GM21447 (cell line): Measurements from ENCODE around the gene TXNIP.
A peak's percentile ranks its signal among the peaks of the same experiment; 100 is the strongest.

Source experiments
- ATAC-seq: cut with Tn5 transposase; IDR thresholded peaks from one replicate; pipeline ENCODE4 v1.9.1; 2021; ENCODE audit not compliant: unreplicated experiment

Gene TXNIP

DNA sequence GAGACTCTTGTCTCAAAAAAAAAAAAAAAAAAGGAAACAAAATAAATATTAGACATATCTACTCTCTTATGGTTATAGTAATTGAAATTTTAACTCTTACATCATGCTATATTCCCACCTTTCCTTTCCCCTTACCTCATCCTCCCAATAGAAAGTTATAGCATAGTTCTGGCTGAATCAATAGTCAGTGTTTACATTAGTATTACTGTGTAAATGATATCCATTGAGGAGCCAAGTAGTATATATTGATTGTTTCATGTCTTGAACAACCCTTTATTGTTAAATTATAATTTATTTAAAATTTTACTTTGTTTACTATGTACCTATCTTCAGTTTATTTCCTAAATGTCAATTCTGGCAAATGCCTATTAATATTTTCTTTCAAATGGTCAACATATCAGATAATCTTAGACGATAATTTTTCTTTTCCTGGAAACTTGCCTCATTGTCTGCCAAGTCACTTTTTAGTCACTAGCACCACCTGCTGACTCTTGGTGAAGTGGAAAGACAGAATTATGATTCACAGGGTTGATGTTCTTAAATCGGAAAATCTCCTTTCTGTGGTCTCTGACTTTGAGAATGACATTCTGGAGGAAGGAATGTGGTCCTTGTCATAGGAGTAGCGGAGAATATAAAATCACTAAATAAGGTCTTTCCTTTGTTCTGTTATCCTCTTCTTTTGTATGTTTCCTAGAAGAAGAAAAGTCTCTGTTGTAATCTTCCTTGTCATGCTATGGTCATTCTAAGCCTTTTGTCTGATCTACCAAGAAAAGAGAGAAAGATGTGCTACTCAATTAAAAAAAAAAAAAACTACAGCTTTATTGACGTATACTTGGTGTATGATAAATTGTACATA lies 16.6 kb upstream of the TXNIP start:
- no peak for ATAC-seq

DNA sequence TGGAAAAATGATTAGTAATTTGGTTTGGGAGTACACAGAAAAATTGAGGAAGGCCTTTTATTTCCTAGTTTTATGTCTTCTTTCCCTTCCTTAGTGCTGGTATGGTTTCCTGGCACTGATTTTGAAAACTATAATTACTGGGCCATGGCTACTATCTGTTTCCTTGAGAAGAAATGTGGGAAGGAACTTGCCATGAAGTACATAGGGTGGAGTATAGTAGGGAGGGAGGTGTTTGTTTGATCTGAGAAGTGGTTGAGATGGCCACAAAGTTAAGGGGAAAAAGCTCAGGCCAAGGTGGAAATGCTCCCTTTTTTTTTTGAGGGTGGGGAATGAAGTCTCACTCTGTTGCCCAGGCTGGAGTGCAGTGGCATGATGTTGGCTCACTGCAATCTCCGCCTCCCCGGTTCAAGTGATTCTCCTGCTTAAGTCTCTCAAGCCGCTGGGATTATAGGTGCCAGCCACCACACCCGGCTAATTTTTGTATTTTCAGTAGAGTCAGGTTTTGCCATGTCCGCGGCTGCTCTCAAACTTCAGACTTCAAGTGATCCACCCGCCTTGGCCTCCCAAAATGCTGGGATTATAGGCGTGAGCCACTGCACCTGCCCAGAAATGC lies 13.9 kb upstream of the TXNIP start:
- ATAC-seq: no peak

DNA sequence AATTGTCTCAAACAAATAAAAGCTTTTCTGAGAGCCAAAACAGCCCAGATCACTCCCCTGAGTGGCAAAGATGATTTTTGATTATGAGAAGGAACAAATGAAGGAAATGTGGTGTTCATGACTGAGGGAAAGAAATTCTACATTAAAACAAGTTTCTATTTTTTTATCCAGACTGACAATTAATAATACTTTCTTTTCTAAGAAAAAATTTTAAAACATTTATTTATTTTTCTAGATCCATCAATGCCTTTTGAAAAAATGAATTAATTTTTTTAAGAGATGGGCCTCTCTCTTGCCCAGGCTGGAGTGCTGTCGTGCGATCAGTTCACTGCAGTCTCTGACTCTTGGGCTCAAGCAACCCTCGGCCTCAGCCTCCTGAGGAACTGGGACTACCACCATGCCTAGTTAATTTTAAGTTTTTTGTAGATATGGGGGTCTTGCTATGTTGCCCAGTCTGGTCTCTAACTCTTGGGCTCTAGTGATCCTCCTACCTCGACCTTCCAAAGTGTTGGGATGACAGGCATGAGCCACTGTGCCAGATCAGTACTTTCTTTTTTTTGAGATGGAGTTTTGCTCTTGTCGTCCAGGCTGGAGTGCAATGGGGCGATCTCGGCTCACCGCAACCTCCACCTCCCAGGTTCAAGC lies 11.2 kb upstream of the TXNIP start:
- ATAC-seq: no peak

DNA sequence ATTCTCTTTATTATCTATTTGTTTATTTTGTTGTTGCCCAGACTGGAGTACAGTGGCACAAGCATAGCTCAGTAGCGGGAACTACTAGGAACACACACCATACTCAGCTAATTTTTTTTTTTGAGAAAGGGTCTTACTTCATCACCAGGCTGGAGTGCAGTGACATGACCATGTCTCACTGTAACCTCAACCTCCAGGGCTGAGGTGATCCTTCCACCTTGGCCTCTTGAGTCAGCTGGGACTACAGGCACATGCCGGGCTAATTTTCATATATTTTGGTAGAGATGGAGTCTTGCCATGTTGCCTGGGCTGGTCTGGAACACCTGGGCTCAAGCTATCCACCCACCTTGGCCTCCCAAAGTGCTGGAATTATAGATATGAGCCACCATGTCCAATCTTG lies 5.3 kb upstream of the TXNIP start:
- ATAC-seq: no peak

DNA sequence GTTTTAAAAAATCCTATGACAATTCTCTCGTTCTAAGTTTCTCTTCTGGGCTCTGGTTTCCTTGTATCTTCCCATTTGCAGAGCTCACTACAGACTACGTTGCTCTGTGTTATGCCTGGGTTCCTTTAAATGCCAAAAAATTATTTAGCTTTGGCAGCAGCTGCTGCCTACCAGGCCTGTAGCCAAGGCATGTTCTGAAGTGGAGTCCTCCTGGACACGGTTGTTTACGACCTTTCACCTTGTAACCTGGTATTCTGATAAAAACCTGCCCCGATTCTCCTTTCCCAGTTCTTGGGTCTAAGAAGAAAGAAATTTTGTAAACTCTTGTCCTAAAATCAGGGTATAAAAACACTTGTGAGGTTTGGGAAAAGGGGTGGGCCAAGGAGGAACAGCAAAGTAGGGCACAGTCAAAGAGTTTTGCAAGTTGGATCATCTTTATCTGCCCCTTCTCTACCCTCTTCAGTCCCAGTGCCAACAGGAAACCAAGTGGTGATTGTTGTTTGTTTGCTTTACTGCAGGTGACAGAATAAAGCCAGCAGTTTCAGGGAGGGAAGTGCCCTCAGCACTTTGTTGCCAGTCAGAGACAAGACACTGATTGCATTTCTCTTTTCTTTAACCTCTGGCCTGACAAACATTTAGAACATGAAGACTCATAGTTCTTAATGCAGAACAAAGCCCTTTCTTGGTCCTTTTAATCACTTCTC lies 3.1 kb upstream of the TXNIP start:
- ATAC-seq: no peak

DNA sequence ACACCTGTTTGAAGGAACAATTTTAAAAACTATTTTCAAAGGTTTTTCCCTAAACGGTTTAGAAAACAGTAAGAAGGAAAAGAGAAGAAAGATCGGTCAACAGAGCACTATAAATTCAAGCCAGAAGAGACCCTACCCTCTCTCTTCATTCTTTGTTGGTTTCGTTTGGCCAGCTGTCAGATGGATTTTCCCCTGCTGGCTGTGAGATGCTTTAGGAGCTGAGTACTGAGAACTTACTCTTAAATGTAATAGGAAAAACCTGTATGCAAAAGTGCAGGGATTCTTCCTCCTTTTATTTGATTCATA lies 1.3 kb upstream of the TXNIP start:
- no peak for ATAC-seq

DNA sequence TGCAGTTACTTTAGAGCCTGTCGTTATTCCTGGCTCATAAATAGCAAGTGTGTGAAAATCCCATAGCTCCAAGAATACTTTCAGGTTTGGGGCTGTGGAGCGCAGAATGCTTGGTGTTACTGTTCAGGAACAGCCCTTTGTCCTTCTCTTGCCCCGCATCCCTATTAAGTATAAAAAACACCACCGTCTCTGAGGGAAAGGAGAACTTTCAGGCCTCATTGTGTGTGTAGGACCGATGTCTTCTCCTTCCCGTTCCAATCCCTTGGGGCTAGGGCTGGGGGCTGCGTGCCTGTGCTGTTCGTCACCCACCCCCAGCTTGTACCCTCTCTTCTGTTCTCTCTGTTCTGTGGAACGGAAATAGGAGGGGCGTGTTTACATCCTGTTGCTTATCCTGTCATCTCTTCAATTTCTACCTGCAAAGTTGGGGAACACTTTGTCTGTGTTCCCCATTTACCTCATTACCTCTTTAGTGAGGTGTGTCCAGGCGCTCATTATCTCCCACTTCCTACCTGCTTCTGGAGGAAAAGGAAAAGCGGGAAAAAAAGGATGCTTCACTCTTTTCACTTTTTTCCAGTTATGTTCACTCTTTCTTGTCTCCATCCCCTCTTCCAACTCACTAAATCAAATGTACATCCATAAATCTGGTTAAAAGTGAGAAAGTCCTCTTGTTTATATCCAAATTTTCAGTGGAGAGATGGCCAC lies 788 bp upstream of the TXNIP start:
- peak; percentile 34 for ATAC-seq

DNA sequence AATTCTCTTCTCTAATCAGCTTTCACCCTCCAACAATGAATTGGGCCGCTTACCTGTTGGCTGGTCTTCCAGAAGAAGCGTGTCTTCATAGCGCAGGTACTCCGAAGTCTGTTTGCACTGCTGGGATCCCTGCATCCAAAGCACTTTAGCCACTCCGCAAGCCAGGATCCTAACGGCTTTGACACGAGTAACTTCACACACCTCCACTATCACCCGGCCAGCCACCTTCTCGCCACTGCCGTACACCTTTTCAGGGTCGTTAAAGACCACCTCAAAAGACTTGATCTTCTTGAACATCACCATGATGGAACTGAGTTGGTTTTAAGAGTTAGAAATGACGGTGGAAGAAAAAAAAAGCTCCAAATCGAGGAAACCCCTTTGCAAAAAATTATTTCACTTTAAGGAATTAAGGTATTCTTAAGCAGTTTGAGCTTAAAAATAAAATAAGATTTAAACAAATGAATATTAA lies 381 bp downstream of the TXNIP start:
- ATAC-seq: no peak

DNA sequence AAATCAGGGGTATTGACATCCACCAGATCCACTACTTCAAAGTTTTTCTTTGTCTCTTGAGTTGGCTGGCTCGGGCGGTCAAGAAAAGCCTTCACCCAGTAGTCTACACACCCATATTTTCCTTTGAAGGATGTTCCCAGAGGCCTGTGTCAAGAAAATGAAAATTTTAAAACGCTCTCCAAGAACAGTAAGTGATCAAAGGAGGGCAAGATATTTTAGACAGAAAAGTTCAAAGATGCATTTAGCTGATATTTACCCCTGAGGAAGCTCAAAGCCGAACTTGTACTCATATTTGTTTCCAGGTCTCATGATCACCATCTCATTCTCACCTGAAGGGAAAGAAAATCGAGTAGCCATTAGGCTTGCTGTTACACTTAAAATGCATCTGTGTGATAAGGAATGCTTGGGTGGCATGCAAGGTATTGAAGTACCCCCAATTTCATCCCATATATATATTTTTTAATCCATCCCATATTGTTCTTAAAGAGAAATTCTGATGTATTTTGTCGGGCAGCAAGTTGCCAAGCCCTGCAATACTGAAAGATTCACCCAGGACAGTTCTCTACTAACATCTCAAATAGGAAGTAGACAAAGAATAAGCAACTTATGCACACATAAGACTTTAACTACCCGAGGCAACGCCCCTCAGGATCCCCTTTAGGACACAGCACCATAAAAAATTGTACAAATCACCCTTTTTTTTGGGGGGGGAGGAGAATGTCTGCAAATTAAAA lies 1.1 kb downstream of the TXNIP start:
- ATAC-seq: no peak

DNA sequence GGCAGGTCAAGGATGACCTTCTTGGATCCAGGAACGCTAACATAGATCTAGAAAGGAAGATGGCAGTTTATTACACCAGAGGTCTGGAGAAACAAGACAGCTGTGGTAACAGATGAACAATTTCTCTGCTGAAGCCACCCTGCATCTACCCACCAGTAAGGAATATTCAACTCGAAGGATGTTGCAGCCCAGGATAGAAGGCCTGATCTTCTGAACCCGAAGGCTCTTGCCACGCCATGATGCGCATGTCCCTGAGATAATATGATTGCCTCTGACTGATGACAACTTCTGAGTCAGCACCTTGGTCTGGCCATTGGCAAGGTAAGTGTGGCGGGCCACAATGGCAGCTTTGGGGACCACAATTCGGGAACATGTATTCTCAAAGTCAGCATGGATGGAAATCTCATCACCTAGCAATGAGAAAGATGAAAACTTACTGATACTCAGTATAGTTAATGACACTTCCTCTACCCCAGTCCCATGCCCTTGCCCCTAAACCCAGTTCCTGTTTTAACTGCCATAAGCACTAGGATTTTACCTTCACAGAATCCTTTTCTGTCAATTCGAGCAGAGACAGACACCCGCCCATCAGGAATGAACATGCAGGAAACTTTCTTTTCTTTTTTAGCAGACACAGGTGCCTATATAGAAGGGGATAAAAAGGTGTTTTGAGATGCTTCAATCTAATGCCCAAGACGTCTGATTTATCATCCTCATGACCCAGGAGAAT lies 1.8 kb downstream of the TXNIP start:
- no peak for ATAC-seq

DNA sequence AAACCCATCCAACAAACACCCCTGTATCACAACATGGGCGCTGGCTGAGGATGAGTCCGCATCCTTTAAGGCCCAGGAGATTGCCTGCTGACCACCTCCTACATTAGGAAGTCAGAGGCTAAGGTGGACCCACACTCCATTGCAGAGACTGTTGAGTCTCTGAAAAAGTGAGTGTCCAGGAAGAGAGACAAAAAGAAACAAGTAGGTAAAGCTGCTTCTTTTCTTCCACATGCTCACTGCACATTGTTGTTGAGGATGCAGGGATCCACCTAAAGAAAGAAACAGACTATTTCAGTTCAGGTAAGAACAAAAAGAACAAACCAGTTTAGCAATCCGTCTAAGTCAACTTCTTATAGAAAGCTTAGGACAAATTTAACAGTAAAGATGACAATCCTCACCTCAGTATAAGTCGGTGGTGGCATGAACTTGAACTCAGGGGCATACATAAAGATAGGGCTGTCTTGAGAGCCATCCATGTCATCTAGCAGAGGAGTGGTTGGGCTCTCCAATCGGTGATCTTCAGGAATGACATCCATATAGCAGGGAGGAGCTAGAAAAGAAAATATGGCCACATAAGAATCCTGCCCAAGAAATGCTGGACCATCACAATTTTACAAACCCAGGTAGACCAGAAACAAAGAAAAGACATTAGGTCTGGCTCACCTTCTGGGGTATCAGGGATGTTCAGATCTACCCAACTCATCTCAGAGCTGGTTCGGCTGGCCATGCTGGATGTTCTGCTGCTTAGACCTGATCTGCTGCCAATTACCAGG lies 2.6 kb downstream of the TXNIP start:
- no peak for ATAC-seq

DNA sequence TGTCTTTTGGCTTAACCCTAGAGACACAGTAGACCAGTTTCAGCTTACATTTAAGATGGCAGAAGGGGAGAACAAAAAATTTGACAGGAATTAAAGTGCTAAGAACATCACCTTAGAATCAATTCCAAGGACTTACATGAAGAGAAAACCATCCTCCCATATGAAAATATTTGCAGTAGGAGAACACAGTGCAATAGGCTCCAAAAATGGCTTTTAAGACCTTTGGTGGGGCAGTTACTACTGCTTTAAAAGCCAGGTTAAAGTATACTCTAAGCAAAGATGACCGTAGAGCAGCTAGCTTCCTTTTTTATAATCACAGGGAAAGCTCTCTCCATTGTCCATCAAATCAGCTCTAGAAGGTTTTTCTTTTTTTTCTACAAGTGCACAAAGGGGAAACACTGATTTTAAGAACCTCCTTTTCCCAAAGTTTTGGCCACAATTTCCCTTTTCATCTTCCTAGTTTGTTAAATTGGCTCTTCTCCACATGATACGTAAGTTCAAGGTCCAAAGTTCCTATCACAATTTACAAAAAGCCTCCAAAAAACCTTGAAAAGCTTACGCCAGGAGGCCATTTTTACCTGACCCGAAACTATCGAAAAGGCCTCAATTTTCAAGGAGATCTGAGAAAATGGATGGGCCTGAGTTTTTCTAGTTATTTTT lies 3.3 kb downstream of the TXNIP start:
- no peak for ATAC-seq

DNA sequence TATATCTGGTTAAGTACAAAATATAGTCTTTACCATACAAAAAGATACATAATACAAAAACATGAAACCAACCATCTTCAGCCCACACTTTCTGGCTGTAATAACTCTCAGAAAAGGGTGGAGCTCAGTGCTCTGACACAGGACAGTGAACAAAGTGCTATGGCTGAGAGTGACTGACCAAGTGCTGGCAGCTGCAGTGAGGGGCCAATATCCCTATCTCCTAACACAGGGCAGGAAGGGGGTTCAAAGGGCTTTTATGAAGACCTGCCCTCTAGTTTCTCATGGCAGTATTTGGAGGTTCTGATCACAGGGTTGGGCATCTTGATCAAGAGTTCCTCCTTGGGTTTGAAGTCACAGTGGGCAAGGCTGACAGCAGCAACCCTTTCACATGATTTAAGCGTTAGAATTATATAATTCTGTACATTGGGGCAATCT lies 3.9 kb downstream of the TXNIP start:
- no peak for ATAC-seq

DNA sequence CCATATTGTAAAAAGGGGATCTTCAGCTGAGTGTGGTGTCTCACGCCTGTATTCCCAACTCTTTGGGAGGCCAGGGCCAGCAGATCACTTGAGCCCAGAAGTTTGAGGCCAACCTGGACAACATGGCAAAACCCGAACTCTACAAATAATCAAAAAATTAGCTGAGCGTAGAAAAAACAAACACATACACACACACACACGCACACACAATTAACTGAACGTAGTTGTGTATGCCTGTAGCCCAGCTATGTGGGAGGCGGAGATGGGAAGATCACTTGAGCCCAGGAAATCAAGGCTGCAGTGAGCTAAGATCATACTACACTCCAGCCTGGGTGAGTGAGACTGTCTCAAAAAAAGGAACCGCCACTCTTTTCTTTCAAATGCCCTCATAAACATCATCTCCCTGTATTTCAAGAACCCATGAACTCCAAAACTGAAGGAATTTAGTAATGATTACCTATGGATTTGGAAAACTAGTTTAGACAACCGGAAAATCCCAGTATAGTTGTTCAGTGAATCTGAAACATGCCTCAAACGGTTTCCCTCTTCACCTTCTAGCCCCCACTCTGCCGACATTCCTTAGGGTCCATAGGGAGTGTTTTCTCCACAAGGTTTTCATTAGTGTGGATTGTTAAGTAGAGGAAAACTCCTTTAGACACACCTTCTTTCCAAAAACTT lies 4.5 kb downstream of the TXNIP start:
- no peak for ATAC-seq

DNA sequence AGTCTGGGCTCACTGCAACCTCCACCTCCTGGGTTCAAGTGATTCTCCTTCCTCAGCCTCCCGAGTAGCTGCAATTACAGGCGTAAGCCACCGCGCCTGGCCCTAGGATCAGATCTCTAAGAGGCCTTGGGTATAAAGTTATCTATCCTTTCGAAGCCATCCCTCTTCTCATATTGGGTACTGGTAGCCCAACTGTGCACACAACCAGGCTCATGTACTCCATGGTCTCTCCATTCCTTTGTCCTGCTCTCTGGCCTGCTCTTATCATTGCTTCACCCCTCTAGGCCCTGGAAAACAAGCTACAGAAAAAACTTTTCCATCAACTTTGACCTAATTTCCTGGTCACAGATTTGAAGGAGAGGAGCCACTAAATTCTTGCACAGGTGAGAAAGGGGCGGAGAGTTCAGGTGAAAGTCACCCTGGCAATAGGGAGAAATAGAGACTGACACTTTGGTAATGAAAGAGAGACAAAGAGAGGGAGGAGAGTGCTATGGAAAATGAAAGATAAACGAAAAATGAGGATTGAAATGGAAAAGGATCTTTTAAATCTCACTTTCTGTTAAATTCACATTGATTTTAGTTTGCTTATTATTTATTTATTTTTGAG lies 6.0 kb downstream of the TXNIP start:
- no peak for ATAC-seq

DNA sequence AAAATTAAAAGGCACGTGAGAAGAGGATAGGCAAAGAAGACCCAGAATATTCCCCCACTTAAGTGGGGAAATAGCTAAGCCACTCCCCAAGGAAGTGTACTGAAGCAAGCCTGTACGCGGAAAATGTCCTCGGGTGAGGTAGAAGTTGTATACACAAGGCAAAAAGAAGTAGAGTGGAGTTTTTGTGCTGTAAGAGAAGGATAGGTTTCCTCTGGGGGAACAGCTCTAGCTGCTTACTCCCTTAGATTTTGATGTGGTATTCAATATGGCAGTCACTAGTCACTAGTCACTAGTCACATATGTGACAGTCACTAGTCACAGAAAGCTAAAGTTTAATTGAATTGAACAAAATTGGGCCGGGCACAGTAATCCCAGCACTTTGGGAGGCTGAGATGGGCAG lies 7.6 kb downstream of the TXNIP start:
- no peak for ATAC-seq

DNA sequence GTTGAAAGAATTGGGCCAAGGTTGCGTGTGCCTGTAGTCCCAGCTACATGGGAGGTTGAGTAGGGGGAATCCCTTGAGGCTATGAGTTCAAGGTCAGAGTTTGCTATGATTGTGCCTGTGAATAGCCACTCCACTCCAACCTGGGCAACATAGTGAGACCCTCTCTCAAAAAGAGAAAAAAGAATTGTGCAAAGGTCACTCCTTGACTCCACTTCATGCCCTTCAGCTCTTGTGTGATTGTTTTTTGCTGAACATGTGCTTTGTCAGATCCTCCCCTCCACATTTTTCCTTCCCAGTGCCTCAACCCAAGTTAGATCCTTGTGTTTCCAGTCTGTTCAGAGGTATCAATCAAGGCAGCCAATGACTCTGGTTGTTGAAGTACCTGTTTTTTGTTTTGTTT lies 8.5 kb downstream of the TXNIP start:
- no peak for ATAC-seq
